NCI-H2081 treated with DMSO at 0.1 percent for 48 hours (cell line): Measurements from ENCODE around the gene MECP2.
"Not testable (repeated sequence)": the region's sequence is repeated elsewhere in the genome, so short reads cannot be mapped to it uniquely, and the experiment has no call there.

Source experiments
- DNase-seq: peaks from one replicate; lab custom pipeline; 2025; lab: John Stamatoyannopoulos, UW

The MECP2 gene

GRCh38 chrX:154017766-154018517 is 79.6 kb downstream of the MECP2 start:
- DNase-seq, result no peak

DNA sequence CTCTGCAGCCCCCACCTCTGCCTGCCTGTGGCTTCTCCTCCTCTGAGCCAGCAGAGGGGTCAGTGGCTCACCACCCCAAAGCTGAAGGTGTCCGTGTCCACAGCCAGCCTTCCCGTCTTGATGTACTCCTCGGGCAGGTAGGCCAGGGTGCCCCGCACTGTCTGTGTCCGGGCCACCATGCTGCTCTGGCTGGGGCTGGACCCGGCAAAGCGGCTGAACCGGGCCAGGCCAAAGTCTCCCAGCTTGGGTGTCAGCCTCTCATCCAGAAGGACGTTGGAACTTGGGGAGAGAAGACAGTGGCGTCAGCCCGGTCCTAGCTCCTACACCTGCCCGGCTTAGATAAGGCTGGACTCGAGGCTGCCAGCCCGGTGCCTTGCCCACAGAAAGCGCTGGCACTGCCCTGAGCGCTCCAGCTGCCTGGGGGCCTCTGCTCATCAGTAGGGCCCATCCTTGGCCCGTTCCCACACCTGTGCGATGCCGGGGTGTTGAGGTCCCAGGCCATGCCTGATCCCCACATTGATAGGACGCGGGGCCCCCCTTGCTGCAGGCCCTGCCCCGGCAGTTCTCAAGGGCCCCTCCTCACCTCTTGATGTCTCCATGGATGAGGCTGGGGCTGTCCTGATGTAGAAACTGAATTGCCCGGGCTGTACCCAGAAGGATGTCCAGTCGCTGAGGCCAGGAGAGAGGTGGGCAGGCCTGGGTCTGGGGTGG is 81.0 kb downstream of the MECP2 start:
- no peak for DNase-seq

- DNase-seq, result no peak
Observed at GRCh38 chrX:154015581-154016264, 81.8 kb downstream of the MECP2 start.

DNA sequence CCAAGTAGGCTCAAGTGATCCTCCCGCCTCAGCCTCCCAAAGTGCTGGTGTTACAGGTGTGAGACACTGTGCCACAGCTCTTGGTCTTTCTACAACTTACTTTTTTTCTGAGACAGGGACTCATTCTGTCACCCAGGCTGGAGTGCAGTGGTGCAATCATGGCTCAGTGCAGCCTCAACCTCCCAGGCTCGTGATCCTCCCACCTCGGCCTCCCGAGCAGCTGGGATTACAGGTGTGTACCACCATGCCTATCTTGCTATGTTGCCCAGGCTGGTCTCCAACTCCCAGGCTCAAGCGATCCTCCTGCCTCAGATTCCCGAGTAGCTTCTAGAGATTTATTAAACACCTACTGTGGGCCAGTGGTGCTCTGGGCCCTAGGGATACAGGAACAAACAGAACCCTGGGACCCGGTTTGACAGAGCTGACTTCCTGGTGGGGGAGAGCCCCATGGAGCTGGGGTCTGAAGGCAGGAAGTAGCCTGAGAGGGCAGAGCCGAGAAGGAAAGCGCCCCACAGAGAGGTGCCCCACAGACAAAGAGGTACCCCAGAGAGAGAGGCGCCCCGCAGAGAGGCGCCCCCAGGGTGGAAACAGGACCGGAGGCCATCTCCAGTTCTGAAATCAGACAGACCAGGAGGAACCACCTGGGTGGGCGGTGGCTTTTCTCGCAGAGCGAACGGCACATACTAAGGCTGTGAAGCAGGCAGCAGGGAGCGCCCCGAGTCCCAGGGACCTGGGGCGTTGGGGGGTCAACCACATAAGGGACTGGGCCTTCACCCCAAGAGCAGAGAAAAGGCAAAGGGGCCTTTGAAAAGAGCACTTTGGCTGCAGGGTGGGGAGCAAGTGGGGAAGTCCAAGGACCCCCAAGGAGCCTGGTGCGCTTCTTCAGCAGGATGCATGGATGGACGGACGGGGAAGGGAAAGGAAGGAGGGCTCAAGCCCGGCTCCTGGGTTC is 82.8 kb downstream of the MECP2 start:
- DNase-seq, result no peak

DNA sequence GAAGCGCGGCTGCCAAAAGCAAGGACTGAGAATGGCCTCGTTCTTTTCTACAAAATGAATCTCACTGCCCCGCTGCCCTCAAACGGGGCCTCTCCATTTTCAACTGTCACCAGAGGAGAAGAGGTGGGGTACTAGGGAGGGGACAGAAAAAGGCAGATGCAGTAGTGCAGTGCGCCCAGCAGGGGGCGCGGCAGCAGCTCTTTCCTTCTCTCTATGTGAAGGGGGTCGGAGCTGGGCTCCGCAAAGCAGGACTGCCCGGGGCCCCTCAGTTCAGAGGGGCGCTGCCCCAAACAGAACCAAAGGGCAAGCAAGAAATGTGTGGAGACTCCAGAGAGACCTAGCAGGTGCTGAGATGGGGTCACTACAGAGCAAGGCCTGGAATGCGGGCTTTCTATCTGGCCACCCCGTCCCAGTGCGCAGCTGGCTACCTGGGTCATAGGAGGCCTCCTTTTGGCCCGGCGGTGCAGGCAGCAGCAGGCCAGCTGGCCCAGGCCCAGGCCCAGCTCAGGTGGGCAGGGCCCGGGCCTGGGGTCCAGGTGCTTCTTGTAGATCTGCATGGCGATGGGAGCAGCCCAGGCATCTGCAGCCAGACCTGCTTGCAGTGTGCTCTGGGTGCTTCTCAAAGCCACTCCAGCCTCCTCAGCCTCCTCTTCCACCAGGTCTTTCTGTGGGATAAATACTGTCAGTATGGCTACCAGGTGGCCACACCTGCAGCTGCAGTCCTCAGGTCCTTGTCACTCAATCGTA is 83.7 kb downstream of the MECP2 start:
- no peak for DNase-seq

DNA sequence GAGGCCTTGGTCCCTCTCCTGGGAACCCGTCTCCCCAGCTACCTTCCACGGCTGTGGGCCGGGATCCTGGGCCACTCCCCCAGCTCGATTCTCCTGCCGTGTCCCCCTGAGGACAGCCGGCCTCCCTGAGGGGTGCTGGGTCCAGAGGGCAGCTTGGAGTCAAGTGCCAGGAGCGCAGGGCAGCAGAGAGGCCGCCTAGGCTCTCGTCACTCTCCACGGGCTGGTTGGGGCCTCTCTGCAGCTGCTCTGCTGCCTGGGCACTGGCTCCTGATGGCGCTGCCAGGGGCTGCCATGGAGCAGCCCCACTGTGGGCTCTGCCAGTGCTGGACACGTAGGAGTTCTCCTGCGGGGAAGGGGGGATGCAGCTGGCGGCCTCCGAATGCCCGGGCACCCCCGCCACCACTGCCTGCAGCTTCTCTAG is 84.5 kb downstream of the MECP2 start:
- DNase-seq, result no peak

DNA sequence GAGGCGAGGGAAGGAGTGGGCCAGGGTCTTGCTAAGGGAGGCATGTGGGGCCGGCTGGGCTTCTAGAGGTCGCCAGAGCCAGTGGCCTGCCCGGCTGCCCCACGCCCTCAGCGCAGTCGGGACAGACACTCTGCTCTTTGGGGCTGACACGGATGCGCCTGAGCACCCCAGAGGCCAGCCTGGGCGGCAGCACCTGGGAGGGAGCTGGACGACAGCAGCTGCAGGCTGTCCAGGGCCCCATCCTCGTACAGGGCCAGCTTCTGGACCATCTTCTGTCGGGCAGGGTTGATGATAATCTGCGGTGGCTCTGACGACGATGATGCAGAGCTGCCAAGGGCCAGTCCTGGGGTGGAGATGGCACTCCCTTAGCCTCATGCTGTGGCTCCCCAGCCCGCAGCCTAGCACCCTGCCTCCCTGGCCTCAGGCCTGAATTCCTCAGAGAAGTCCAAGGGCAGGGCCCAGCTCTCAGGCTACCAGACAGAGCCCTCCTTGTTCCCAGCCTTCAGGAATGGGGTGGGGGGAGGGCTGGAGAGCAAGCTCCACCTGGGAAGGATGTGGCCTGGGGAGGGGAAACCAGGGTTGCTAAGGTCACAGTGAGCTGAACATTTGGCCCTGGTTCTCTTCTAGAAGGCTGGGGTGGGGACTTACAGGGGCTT is 85.1 kb downstream of the MECP2 start:
- no peak for DNase-seq

DNA sequence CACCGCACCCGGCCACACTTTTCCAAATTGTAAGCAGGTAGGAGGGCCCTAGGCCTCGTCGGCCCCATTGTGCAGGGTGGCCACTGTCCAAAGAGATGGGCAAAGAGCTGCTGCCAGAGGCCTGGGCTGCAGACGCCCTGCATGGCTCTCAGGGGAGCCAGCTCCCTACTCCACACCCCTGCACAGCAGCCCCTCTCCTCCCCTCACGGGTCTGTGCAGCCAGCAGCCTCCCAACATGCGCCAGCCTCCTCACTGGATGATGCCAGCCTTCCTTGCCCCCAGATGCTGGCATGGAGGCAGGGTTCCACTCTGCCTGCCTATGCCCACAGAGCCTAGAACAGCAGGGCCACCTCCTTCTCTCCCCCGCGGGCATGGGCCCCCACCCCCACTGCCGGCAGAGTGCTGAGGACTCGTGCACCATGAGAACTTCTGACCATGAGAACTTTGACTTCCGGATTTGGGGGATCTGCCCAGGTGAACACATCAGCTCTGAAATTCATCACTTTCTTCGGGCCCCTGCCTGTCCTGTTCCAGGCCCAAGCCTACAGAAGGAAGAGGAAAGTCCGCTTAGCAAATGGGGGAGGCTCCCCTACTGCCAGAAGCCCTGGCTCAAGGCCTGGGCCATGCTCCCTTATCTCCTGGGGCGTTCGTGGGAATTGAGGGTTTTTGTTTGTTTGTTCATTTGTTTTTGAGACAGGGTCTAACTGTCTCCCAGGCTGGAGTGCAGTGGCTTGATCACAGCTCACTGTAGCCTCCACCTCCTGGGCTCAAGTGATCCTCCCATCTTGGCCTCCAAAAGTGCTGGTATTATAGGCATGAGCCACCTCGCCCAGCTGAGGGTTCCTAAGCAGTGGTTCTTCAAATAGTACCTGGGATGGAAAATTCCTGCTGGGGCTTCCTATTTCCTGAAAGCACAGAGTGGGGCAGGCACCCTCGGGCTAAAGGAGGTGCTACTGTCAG is 85.9 kb downstream of the MECP2 start:
- no peak for DNase-seq

DNA sequence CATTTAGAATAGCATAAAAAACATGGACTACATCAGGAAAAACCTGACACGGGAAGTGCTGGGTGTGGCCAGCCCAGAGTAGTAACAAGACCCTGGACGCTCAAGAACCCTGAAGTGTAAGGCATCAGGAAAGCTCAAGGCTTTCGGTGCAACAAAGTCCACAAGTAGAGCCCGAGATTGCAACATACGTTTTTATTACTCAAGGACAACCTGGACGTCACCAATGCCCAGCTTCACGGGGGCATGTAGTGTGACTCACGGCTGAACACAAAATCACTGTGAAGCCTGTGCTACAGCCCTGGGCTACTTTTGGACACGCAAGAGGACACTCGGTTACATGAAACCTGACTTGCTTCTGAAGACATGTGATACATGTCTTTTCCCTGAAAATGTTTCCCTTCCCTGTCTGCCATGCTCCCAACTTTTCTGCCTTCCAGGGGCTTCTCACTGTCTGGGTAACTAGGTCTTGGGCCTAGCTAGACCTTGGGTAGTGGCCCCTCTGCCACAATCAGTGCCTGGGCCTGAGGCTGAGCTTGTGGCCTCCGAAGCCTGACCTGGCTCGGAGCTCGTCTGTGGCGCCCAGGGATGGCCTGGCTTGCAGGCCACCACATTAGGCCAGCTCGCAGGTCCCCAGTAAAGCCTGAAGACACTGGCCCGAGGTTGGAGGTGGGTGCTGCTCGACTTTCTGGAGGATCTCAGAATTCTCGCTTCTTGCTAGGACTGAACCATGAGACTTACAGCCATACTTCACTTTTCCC is 87.0 kb downstream of the MECP2 start:
- no peak for DNase-seq

DNA sequence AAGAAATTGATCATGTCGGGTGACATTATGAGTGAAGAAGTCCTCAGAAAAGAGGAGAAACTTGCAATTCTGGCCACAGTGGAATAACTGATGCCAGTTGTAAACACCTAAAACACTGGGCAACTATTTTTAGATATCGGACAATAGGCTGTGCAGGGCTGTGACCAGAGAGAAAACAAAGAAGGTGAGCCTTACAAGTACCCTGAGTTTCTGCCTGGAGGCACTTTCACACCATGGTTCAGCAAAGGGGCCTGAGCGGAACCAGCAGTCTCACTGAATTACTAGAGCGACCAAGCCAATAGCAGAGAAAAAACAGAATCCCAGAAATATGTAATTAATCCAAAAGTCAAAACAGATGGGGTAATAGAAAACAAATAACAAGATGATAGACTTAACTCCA is 89.0 kb downstream of the MECP2 start:
- DNase-seq, result no peak

GRCh38 chrX:154006947-154007346 is 90.6 kb downstream of the MECP2 start:
- DNase-seq, result no peak

GRCh38 chrX:154004315-154004714 is 93.2 kb downstream of the MECP2 start:
- DNase-seq, result no peak

- DNase-seq, result no peak
Observed at GRCh38 chrX:154002215-154002719, 95.2 kb downstream of the MECP2 start.

DNA sequence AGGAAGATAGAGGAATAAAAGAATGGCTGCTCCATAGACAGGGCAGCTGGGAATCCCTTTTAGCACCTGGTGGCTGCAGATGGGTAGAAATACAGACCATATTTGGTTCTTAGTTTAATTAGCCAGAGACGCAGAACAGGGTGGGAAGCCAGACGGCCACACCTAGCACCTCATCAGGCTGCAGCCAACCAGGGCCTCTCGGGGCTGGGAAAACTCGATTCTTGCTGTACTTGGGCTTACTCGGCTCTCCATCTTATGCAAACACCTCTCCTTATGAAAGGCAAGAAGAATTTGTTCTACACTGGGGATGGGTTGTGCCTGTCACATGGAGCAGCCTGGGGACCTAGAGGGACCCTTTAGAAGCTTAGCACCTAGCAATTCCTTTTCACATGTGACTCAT is 97.5 kb downstream of the MECP2 start:
- no peak for DNase-seq

DNA sequence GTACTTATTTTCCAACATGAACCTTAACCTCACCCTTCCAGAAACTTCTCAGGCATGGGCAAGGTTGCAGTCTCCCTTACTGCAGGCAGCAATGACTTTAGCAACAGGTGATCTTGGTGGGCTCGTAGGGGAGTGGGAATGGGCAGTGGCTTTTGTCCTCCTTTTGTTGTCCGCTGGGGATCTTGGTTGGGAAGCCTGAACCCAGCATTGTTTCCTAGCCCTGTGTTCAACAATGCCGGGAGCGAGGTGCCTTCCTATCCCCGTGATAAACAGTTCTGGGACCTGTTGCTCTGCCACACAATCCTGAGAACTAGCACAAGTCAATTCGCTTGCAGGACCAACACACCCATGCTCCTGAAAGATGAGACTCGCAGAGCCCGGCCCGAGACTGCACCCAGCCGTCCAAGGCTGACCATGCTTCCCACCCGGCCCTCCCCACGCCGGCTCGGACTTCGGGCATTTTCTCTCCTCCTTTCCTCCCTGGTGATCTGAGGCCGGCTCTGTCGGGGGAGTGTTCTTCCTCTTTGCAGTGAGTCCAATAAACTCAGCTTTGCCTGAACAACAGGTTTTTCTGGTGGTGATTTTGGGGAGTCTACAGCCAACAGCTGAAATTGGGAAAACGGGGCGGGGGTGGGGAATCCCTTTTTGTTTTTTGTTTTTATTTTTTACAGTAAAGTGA is 98.0 kb downstream of the MECP2 start:
- no peak for DNase-seq

DNA sequence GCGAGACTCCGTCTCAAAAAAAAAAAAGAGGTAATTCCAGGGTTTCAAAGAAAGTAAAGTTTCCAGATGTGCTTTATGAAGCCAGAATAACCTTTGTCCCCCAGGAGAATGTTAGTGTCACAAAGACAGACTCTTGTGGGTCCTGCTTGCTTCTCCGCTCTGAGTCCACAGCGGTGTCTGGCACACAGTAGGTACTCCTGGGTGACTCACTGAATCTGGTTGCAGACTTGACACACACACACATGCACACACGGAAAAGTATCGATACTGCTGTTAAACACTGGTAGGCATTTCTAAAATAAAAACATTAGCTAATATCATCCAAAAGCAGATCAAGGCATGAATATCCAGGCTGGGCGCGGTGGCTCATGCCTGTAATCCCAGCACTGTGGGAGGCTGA is 102.0 kb downstream of the MECP2 start:
- DNase-seq, result no peak

DNA sequence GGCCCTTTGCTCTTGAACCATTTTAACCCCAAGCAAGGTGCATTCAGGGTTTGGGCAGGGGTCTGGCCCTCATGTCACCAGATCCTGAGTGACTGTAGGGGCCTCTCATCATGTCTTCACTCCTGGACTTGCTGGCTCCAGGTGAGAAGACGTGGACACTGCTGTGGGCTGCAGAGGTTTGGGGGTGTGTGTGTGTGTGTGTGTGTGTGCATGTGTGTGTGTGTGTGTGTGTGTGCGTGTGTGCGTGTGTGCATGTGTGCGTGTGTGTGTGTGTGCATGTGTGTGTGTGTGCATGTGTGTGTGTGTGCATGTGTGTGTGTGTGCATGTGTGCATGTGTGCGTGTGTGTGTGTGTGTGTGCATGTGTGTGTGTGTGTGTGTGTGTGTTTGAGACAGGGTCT is 103.1 kb downstream of the MECP2 start:
- not testable (repeated sequence) for DNase-seq

DNA sequence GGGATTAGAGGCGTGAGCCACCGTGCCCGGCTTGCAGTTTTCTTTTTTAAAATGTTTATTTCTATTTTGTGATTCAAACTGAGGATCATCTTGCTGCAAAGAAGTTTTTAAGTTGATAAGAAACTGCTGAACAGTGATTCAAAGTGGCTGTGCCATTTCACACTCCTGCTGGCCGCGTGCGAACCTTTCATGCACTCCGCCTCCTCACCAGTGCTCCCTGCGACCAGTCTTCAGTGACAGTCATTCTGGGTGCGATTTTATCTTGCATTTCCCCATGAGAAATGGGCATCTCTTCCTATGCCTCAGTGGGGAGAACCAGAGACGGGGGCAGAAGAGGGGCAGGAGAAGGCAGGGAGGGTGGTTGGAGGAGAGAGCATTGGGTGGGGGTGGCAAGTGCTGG is 103.5 kb downstream of the MECP2 start:
- DNase-seq, result no peak
